Dedifferentiated amniotic fluid mesenchymal stem cell (primary cell): Measurements from ENCODE around the gene BUD13.

Experiments used
- DNase-seq: peaks from one replicate; pipeline ENCODE4 v3.0.0-alpha.2; 2016; ENCODE audit errors: extremely low spot score

BUD13 gene

DNA sequence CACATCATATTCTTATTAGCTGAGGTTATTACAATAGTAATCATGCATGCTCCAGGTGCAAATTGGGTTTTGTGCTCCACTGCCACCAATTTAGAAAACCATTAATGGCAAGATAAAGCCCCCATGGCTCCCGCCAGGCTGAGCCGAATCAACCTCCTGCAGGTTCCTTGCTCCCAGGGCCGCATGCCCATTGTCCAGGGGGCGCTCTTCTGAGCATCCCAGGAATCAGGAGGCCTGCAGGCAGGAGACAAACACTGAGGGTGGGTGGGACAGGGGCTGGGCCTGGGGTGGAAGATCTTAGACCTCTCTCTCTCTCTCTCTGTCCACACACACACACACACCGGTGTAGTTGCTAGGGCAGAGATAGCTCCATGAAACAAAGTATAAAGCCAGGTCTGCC, 57.4 kb downstream of the BUD13 start:
- no peak for DNase-seq

DNA sequence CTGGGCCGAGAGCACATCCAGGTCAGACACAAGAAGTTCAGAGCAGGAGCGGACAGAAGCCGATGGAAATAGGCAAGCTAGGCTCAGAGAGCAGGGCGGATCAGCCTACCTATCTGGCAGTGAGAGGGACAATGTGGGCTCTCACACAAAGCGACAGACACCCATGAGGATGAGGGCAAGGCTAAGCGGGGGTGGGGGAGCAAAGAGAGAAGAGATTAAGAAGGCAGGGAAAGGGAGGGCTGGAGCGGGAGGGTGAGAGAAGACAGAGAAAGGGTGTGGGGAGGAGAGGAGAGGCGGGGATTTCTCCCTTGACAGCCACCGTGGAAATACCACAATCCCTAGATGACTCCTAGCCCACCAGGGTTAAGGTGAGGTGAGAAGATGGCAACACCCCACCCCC, 57.9 kb downstream of the BUD13 start:
- DNase-seq: no peak

DNA sequence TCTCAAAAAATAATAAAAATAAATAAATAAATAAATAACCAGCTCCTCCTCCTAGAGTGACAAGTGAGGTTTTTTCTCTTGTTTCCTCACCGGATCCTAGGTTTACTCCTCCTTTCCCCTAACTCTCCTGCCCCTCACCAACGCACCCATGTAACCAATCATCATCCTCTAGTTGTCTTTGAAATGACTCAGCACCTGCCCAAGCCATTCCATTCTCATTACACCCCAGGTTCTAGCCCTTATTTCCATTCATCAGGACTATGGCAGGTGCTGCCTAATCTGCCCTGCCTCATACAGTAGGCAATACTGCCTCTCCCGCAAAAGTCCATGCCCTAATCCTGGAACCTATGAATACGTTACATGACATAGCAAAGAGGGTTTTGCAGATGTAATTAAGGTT, 60.4 kb downstream of the BUD13 start:
- no peak for DNase-seq

DNA sequence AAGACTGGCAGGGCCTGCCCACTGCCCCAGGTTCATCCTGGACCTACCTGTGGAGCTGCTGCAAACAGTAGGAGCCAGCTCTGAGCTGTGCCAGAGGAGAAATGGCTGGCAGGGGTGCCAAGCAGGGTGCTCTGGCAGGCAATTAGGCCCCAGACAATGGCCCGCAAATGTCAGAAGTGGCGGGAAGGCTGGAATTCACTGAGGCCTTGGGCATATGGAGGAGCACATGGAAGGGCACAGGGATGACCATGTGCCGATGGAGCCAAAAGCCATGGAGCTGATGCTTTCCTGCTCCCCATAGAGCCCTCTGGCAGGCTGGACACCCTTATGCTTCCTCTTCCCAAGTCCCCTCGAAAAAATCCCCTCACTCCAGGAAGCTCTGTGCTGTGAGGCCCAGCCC, 62.0 kb downstream of the BUD13 start:
- DNase-seq: no peak

DNA sequence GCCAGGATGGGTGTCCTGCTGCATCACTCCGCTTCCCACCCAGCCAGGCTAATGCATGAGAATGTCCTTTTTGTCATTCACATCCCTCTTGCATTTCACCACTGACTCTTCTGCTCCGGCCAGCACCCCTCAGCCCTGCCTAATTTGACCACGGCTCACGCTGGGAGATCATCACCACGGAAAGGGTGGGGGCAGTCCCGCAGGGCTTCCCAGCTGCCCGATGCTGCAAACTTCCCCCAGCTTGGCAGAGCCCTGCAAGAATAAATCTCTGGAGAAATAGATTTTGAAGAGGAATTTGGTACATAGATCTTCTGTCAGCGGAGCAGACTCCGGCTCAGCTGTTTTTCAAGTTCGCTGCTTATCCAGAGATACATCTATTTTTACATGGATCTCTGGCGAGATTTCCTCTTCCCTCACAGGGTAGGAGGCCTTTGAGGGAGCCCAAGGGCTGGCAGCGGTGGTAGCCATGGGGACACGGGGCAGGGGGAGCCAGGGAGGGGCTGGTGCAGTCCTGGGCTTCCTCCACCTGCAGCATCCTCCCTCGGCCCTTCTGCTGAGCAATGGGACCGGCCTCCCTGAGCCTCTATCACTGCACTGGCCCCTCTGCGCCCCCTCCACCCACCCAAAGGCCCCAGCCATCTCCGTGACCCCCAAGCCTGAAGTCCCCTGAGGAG, 62.6 kb downstream of the BUD13 start:
- no peak for DNase-seq

DNA sequence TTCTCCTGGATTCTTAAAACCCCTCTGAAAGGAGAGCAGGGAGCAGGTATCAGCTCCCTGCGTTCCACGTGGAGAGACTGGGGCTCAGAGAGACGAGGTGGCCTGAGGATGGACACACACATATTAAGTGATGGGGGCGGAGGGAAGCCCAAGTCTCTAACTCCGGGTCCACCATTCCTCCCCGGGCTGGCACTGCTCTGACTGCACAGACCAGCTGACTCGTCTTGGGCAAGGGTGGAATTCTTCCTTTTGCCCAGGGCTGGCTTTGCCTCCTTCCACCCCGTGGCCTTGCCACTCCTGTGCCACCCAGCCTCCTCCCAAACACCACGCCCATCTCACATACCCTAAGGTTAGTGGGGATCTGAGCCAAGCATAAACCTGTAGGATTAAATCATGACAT, 65.0 kb downstream of the BUD13 start:
- DNase-seq: no peak

DNA sequence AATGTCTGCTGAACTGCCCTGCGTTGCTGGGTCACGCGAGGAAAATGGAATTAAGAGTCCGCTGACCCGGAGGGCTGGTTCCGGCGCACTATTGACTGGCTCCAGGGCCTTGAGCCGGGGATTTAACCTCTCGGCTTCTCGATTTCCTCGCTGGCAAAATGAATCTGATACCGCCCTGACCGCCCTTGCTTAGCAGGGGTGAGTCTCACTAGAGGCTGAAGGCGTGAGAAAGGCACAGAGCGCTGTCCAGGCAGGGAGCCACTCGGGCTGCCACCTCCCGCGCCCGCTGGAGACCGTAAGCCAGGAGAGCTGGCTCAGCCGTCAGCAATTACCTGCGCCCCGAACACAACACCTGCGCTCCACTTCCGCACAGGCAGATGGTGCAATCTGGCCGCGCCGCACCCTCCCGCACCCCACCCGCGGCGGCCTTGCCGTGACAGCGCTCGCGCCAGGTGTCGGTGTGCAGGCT, 65.6 kb downstream of the BUD13 start:
- no peak for DNase-seq

DNA sequence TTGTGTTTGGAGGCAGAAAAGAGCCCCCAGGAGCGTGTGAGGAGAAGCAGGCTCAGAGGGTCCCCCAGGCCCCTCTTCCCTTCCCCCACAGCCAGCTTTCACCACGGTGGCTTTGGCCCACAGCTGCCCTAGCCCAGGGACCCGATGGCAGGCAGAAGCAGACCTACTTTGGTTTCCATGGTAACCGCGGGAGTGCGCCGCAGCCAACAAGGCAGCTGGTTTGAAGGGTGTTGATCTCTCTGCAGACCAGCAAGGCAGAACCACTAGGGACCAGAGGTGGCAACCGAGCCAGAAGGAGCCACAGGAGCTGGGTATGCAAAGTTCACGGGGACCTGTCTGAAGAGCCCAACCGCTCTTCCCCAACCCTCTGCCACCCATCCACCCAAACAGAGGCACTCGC, 69.4 kb downstream of the BUD13 start:
- no peak for DNase-seq

DNA sequence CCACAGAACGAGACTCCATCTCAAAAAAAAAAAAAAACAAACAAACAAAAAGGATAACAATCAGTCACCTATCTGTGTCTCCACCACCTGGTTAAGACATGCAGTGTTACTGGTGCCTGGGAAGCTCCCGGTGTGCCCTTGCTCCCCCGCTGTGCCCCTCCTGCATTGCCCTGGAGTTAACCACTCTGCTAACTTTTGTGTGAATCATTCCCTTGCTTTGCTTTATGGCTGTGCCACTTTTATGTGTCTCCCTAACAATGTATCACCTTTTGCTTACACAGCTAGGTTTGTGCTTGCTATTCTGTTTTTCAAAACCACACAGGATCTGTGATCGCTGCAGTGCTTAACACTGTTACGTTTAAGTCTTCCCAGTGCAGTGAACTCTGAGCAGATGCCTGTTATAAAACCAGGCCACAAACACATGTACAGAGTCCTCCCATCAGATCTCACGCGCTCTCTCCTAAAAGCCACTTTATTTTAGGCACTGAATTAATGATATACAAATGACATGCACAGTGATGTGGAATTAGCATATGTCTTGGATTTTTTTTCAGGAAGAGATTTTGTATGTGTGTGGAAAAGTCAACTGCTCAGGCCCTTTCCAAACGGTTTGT, 69.9 kb downstream of the BUD13 start:
- no peak for DNase-seq

DNA sequence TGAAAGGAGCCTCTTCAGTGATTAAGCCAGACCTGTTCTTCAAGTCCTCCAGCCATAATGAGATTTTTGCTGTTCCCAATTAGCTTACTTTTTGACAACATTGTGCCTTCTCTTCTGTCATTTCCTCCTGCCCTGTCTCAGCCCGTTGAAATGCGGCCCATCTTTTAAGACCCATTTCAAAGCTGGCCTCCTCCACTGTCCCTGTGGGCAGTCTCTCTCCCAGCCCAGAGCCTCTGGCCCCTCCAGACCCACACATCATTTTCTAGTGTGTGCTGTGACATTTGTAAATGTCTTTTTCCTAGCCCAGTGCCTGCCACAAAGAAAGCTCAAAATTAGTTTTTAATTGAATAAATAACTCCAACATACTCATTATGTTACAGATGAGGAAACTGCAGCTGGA, 70.9 kb downstream of the BUD13 start:
- DNase-seq: no peak

DNA sequence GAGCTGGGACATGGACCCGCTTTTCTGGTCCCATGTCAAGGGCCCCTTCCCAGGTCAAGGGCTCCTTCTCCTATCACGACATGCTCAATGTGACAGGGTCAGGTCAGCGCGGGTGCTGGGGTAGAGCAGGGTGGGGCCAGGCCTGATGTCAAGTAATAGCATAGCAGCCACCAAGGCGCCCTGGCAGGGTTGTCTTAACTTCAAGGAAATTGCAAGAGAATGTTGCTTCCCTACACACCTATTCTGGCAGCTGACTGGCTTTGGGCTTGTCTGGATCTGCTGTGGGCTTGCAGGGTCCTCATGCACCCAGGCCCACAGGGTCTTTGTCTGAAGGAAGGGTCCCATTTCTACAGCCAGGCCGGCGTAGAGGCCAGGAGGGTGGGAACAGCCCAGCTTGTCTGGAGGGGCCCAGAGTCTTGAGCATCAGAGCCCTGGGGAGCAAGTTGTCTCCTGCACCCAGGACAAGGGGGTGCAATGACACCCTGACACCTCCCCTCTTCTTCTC, 71.4 kb downstream of the BUD13 start:
- no peak for DNase-seq

DNA sequence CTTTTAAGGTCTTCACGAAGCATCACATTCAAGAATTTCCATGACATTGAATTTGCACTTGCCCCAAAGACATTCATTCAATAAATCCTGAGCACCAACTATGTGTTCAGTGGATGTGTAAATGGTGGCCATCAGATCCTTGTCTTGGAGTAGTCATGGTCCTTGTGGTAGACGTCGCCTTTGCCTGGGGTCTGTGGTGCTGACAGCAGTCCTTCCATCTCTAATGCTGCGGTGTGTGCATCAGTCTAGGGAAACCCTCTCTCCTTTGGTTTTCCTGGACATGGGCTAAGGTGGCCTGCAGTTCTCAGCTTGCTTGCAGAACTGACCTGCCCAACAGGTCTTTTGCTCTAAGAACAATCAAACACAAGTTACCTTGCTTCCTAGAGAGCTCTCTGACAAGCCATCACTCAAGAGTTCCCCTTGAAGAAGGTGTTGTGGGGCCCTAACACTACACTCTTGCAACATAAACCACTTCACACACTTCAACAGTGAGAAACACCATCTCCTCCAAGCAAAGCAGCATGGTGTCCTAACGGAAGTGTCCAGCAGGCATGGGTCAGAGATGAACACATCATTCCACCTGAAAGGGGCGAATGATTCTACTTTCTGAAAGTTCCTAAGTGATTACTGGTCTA, 72.1 kb downstream of the BUD13 start:
- no peak for DNase-seq
